KOPT-K1 (cell line): ENCODE data around the gene PLCH2.
"Not testable (repeated sequence)": the region's sequence is repeated elsewhere in the genome, so short reads cannot be mapped to it uniquely, and the experiment has no call there.

Source experiments
- H3K27ac ChIP-seq: fragments of 200-600 bp; sonication (generic); 2 replicates; pipeline ENCODE4 v1.5.1; 2016; ENCODE audit warnings: antibody characterized with exemption, mild to moderate bottlenecking, low read depth, low read length; ENCODE audit not compliant: poor library complexity, severe bottlenecking
- H3K36me3 ChIP-seq: fragments of 200-600 bp; sonication (generic); 2 replicates; pipeline ENCODE4 v1.5.1; 2017; ENCODE audit warnings: antibody characterized with exemption, mild to moderate bottlenecking, low read length, moderate library complexity; ENCODE audit not compliant: insufficient read depth
- H3K9me3 ChIP-seq: fragments of 200-600 bp; sonication (generic); 2 replicates; pipeline ENCODE4 v1.5.1; 2017; ENCODE audit warnings: antibody characterized with exemption, low read length, mild to moderate bottlenecking; ENCODE audit not compliant: insufficient read depth, poor library complexity, severe bottlenecking

PLCH2 gene

GRCh38 chr1:2447276-2448097 lies 28.6 kb upstream of the PLCH2 start:
- no peaks in the 10 kb centered on the region for H3K9me3 ChIP-seq
- H3K27ac ChIP-seq, result no peak overlapping the region
- no peaks in the 10 kb centered on the region for H3K36me3 ChIP-seq

- H3K36me3 ChIP-seq, result no peaks in the 10 kb centered on the region
These were observed 28.0 kb upstream of the PLCH2 start for GRCh38 chr1:2448098-2448445.

GRCh38 chr1:2449636-2450454 lies 26.2 kb upstream of the PLCH2 start:
- Histone ChIP-seq H3K9me3 (no peaks in the 10 kb centered on the region), H3K27ac (no peak overlapping the region), H3K36me3 (no peaks in the 10 kb centered on the region)

More at GRCh38 chr1:2448098-2448445, 28.0 kb upstream of the PLCH2 start:
- H3K9me3 ChIP-seq, result no peaks in the 10 kb centered on the region
- H3K27ac ChIP-seq, result no peak overlapping the region

- Histone ChIP-seq H3K9me3 (no peaks in the 10 kb centered on the region), H3K27ac (no peak overlapping the region), H3K36me3 (no peaks in the 10 kb centered on the region)
These were observed 24.3 kb upstream of the PLCH2 start for GRCh38 chr1:2451741-2452140.

GRCh38 chr1:2452201-2452931 lies 23.7 kb upstream of the PLCH2 start:
- Histone ChIP-seq H3K36me3 (no peaks in the 10 kb centered on the region), H3K27ac (no peak overlapping the region)

GRCh38 chr1:2452932-2453315 lies 23.2 kb upstream of the PLCH2 start:
- H3K9me3 ChIP-seq, result no peaks in the 10 kb centered on the region
- H3K36me3 ChIP-seq, result no peaks in the 10 kb centered on the region
- H3K27ac ChIP-seq, result no peak overlapping the region

More at GRCh38 chr1:2452201-2452931, 23.7 kb upstream of the PLCH2 start:
- no peaks in the 10 kb centered on the region for H3K9me3 ChIP-seq

GRCh38 chr1:2454227-2454626 lies 21.9 kb upstream of the PLCH2 start:
- Histone ChIP-seq H3K36me3 (no peaks in the 10 kb centered on the region), H3K9me3 (no peaks in the 10 kb centered on the region), H3K27ac (no peak overlapping the region)

GRCh38 chr1:2455757-2456156 lies 20.3 kb upstream of the PLCH2 start:
- no peaks in the 10 kb centered on the region for H3K36me3 ChIP-seq
- H3K9me3 ChIP-seq, result no peaks in the 10 kb centered on the region
- no peak overlapping the region for H3K27ac ChIP-seq

- H3K27ac ChIP-seq, result no peak overlapping the region
- no peaks in the 10 kb centered on the region for H3K36me3 ChIP-seq
- no peaks in the 10 kb centered on the region for H3K9me3 ChIP-seq
These were observed 18.6 kb upstream of the PLCH2 start for GRCh38 chr1:2457444-2457843.

- H3K36me3 ChIP-seq, result no peaks in the 10 kb centered on the region
- H3K27ac ChIP-seq, result no peak overlapping the region
- no peaks in the 10 kb centered on the region for H3K9me3 ChIP-seq
These were observed 17.4 kb upstream of the PLCH2 start for GRCh38 chr1:2458687-2459086.

GRCh38 chr1:2459102-2459753 lies 16.9 kb upstream of the PLCH2 start:
- not testable (repeated sequence) for H3K9me3 ChIP-seq, H3K36me3 ChIP-seq, H3K27ac ChIP-seq

GRCh38 chr1:2459757-2460156 lies 16.3 kb upstream of the PLCH2 start:
- H3K9me3 ChIP-seq, result no peaks in the 10 kb centered on the region
- no peak overlapping the region for H3K27ac ChIP-seq
- H3K36me3 ChIP-seq, result no peaks in the 10 kb centered on the region

GRCh38 chr1:2460203-2460602 lies 15.9 kb upstream of the PLCH2 start:
- Histone ChIP-seq H3K36me3 (no peaks in the 10 kb centered on the region), H3K27ac (no peak overlapping the region), H3K9me3 (no peaks in the 10 kb centered on the region)

GRCh38 chr1:2460996-2461751 lies 14.9 kb upstream of the PLCH2 start:
- Histone ChIP-seq H3K36me3 (no peaks in the 10 kb centered on the region), H3K27ac (no peak overlapping the region), H3K9me3 (no peaks in the 10 kb centered on the region)
